GM23338 (cell line): Measurements from ENCODE around the gene FAT1. TPM values are rescaled to one million over a fixed set of nuclear protein-coding genes. Genes with fewer than 3 reads are reported as not detected.

Experiments
- ATAC-seq: fragments of 200-7000 bp; cut with Tn5 transposase; 3 replicates; pipeline ENCODE4 v1.9.1; 2020
- DNase-seq: peaks from one replicate; pipeline ENCODE4 v3.0.0-alpha.2; 2015; ENCODE audit warnings: low spot score
- H2AFZ ChIP-seq: fragments of 200-600 bp; sonication (generic); 2 replicates; pipeline ENCODE4 v1.8.0; 2016; ENCODE audit warnings: antibody characterized with exemption, mild to moderate bottlenecking, moderate library complexity
- H3F3A ChIP-seq: fragments of 200-600 bp; sonication (generic); replicated peaks from 2 replicates; pipeline ENCODE4 v1.8.0; 2017; ENCODE audit warnings: antibody characterized with exemption, mixed run types, low read depth
- H3K27ac ChIP-seq: fragments of 200-600 bp; sonication (generic); 2 replicates; pipeline ENCODE4 v1.6.1; 2016; ENCODE audit warnings: low read depth
- H3K27me3 ChIP-seq: fragments of 200-600 bp; sonication (generic); 2 replicates; pipeline ENCODE4 v1.8.0; 2016; ENCODE audit warnings: mild to moderate bottlenecking, mixed run types, moderate library complexity; ENCODE audit not compliant: insufficient read depth
- H3K36me3 ChIP-seq: fragments of 200-600 bp; sonication (generic); 2 replicates; pipeline ENCODE4 v1.8.0; 2016; ENCODE audit warnings: mild to moderate bottlenecking; ENCODE audit not compliant: insufficient read depth
- H3K4me1 ChIP-seq: fragments of 200-600 bp; sonication (generic); 2 replicates; pipeline ENCODE4 v1.8.0; 2016; ENCODE audit warnings: mild to moderate bottlenecking, moderate library complexity; ENCODE audit not compliant: insufficient read depth
- H3K4me2 ChIP-seq: fragments of 200-600 bp; sonication (generic); 2 replicates; pipeline ENCODE4 v1.7.1; 2017; ENCODE audit warnings: mixed run types
- H3K4me3 ChIP-seq: fragments of 200-600 bp; sonication (generic); 2 replicates; pipeline ENCODE4 v1.6.1; 2016; ENCODE audit warnings: mixed run types
- H3K79me2 ChIP-seq: fragments of 200-600 bp; sonication (generic); replicated peaks from 2 replicates; pipeline ENCODE4 v1.8.0; 2017; ENCODE audit warnings: mild to moderate bottlenecking; ENCODE audit not compliant: insufficient read depth
- H3K9me2 ChIP-seq: fragments of 200-600 bp; sonication (generic); 2 replicates; pipeline ENCODE4 v1.8.0; 2017; ENCODE audit not compliant: insufficient read depth
- H4K20me1 ChIP-seq: fragments of 200-600 bp; sonication (generic); replicated peaks from 2 replicates; pipeline ENCODE4 v1.8.0; 2017; ENCODE audit warnings: mild to moderate bottlenecking; ENCODE audit not compliant: insufficient read depth
- H3K27ac Mint-ChIP-seq: 2 replicates; pipeline ENCODE4 v1.8.0; 2020; ENCODE audit warnings: inconsistent platforms, mild to moderate bottlenecking, moderate library complexity, mixed read lengths
- H3K27me3 Mint-ChIP-seq: 3 replicates; pipeline ENCODE4 v1.8.0; 2022; ENCODE audit warnings: low read depth, mild to moderate bottlenecking, moderate library complexity, mixed read lengths, inconsistent platforms; ENCODE audit not compliant: insufficient read depth, poor library complexity
- H3K36me3 Mint-ChIP-seq: 3 replicates; pipeline ENCODE4 v1.8.0; 2021; ENCODE audit warnings: low read depth, mild to moderate bottlenecking, inconsistent platforms, moderate library complexity, mixed read lengths
- H3K4me1 Mint-ChIP-seq: 3 replicates; pipeline ENCODE4 v1.8.0; 2020; ENCODE audit warnings: mild to moderate bottlenecking, inconsistent platforms, mixed read lengths
- H3K4me3 Mint-ChIP-seq: 3 replicates; pipeline ENCODE4 v1.8.0; 2021; ENCODE audit warnings: moderate library complexity, mild to moderate bottlenecking, inconsistent platforms, mixed read lengths
- H3K9me3 Mint-ChIP-seq: 3 replicates; pipeline ENCODE4 v1.8.0; 2020; ENCODE audit warnings: moderate library complexity, mild to moderate bottlenecking, inconsistent platforms, mixed read lengths
- CREB1 ChIP-seq: fragments of 250-450 bp; sonication (Bioruptor Pico); IDR thresholded peaks from 2 replicates; pipeline ENCODE4 v1.5.0; 2020; ENCODE audit warnings: low read depth, mild to moderate bottlenecking, moderate library complexity
- CTCF ChIP-seq, 2 experiments: fragments of 200-600 bp in 1 of 2; sonication (generic) in 1 of 2; conservative IDR thresholded peaks; 2 replicates each; pipeline versions ENCODE4 v1.5.1 to v1.6.1; 2016 to 2017; ENCODE audit warnings: antibody characterized with exemption in 2 of 2, low read depth in 2 of 2, mild to moderate bottlenecking in 2 of 2, moderate library complexity in 1 of 2
- ETS1 ChIP-seq: IDR thresholded peaks from 2 replicates; pipeline ENCODE4 v1.6.1; 2016; ENCODE audit warnings: antibody characterized with exemption
- EZH2 ChIP-seq: fragments of 200-600 bp; sonication (generic); IDR thresholded peaks from one replicate; pipeline ENCODE4 v1.8.0; 2017; ENCODE audit warnings: antibody characterized with exemption, mild to moderate bottlenecking, low read depth; ENCODE audit not compliant: unreplicated experiment
- EZH2phosphoT487 ChIP-seq: fragments of 200-600 bp; sonication (generic); IDR thresholded peaks from one replicate; pipeline ENCODE4 v1.8.1; 2018; ENCODE audit warnings: antibody characterized with exemption; ENCODE audit not compliant: unreplicated experiment
- JUNB ChIP-seq: IDR thresholded peaks from one replicate; pipeline ENCODE4 v1.6.1; 2016; ENCODE audit warnings: antibody characterized with exemption; ENCODE audit not compliant: unreplicated experiment
- NANOG ChIP-seq: IDR thresholded peaks from 2 replicates; pipeline ENCODE4 v1.6.1; 2016; ENCODE audit warnings: antibody characterized with exemption, borderline replicate concordance
- POLR2AphosphoS5 ChIP-seq: IDR thresholded peaks from 2 replicates; pipeline ENCODE4 v1.6.1; 2016; ENCODE audit warnings: antibody characterized with exemption, low read depth
- STAT1 ChIP-seq: IDR thresholded peaks from one replicate; pipeline ENCODE4 v1.6.1; 2016; ENCODE audit warnings: antibody characterized with exemption; ENCODE audit not compliant: unreplicated experiment
- ZNF114 ChIP-seq: fragments of 250-450 bp; sonication (Bioruptor Pico); IDR thresholded peaks from 2 replicates; pipeline ENCODE4 v1.5.0; 2020; ENCODE audit warnings: mild to moderate bottlenecking, moderate library complexity
- ZNF331 ChIP-seq: fragments of 250-450 bp; sonication (Bioruptor Pico); IDR thresholded peaks from 2 replicates; pipeline ENCODE4 v1.5.0; 2020; ENCODE audit warnings: low read depth, mild to moderate bottlenecking, moderate library complexity
- polyA plus RNA-seq: library from polyadenylated mRNA; unstranded; fragments of >200 nt; fragmentation: Nextera tagmentation; extraction: Ambion mirVana; gene quantifications from 2 replicates; pipeline ENCODE4 v1.2.1, GENCODE V29; 2016
- total RNA-seq: library from RNA; depleted of rRNA; stranded (reverse); fragments of >200 nt; shearing (Covaris generic); gene quantifications from 2 replicates; pipeline ENCODE4 v1.2.3, GENCODE V29; 2014
- TF ChIP-seq, protein P1 (sequence below): fragments of 250-450 bp; sonication (Bioruptor Pico); IDR thresholded peaks from 2 replicates; pipeline ENCODE4 v1.5.0; 2020; ENCODE audit warnings: mild to moderate bottlenecking, moderate library complexity
- TF ChIP-seq, protein P2 (sequence below): IDR thresholded peaks from one replicate; pipeline ENCODE4 v1.6.1; 2018; ENCODE audit warnings: antibody characterized with exemption; ENCODE audit not compliant: unreplicated experiment

The FAT1 gene
- total and polyA plus RNA-seq, 2 experiments from 2014 or later = 37.6 to 137 TPM

- Histone ChIP-seq H3K4me1 (no peaks in the 10 kb centered on the region), H3K9me2 (0 out of 2 replicates have a peak, but pooled peaks cover 3% of the 10 kb centered on the region), H3F3A (no peaks in the 10 kb centered on the region), H3K36me3 (peaks cover 8% of the 10 kb centered on the region), H3K79me2 (peaks cover 7% of the 10 kb centered on the region; the same call in 1 of the 2 replicates), H3K4me2 (no peak overlapping the region), H4K20me1 (no peaks in the 10 kb centered on the region), H2AFZ (no peak overlapping the region), H3K27ac (no peak overlapping the region), H3K27me3 (no peaks in the 10 kb centered on the region), H3K4me3 (no peak overlapping the region)
- H3K4me1 Mint-ChIP-seq = peaks cover 15% of the 10 kb centered on the region
- TF ChIP-seq ZNF331 (CRISPR knock-in tag) (no peak), CTCF (conservative IDR thresholded peaks at IDR 0.05; ENCODE audit: low read depth in 2 of 2) (no peak), POLR2AphosphoS5 (no peak), ZNF114 (CRISPR knock-in tag) (no peak), EZH2phosphoT487 (no peak), JUNB (no peak), STAT1 (no peak), CREB1 (CRISPR knock-in tag) (no peak), EZH2 (no peak), ETS1 (no peak), NANOG (no peak)
- TF ChIP-seq, protein P1, sequence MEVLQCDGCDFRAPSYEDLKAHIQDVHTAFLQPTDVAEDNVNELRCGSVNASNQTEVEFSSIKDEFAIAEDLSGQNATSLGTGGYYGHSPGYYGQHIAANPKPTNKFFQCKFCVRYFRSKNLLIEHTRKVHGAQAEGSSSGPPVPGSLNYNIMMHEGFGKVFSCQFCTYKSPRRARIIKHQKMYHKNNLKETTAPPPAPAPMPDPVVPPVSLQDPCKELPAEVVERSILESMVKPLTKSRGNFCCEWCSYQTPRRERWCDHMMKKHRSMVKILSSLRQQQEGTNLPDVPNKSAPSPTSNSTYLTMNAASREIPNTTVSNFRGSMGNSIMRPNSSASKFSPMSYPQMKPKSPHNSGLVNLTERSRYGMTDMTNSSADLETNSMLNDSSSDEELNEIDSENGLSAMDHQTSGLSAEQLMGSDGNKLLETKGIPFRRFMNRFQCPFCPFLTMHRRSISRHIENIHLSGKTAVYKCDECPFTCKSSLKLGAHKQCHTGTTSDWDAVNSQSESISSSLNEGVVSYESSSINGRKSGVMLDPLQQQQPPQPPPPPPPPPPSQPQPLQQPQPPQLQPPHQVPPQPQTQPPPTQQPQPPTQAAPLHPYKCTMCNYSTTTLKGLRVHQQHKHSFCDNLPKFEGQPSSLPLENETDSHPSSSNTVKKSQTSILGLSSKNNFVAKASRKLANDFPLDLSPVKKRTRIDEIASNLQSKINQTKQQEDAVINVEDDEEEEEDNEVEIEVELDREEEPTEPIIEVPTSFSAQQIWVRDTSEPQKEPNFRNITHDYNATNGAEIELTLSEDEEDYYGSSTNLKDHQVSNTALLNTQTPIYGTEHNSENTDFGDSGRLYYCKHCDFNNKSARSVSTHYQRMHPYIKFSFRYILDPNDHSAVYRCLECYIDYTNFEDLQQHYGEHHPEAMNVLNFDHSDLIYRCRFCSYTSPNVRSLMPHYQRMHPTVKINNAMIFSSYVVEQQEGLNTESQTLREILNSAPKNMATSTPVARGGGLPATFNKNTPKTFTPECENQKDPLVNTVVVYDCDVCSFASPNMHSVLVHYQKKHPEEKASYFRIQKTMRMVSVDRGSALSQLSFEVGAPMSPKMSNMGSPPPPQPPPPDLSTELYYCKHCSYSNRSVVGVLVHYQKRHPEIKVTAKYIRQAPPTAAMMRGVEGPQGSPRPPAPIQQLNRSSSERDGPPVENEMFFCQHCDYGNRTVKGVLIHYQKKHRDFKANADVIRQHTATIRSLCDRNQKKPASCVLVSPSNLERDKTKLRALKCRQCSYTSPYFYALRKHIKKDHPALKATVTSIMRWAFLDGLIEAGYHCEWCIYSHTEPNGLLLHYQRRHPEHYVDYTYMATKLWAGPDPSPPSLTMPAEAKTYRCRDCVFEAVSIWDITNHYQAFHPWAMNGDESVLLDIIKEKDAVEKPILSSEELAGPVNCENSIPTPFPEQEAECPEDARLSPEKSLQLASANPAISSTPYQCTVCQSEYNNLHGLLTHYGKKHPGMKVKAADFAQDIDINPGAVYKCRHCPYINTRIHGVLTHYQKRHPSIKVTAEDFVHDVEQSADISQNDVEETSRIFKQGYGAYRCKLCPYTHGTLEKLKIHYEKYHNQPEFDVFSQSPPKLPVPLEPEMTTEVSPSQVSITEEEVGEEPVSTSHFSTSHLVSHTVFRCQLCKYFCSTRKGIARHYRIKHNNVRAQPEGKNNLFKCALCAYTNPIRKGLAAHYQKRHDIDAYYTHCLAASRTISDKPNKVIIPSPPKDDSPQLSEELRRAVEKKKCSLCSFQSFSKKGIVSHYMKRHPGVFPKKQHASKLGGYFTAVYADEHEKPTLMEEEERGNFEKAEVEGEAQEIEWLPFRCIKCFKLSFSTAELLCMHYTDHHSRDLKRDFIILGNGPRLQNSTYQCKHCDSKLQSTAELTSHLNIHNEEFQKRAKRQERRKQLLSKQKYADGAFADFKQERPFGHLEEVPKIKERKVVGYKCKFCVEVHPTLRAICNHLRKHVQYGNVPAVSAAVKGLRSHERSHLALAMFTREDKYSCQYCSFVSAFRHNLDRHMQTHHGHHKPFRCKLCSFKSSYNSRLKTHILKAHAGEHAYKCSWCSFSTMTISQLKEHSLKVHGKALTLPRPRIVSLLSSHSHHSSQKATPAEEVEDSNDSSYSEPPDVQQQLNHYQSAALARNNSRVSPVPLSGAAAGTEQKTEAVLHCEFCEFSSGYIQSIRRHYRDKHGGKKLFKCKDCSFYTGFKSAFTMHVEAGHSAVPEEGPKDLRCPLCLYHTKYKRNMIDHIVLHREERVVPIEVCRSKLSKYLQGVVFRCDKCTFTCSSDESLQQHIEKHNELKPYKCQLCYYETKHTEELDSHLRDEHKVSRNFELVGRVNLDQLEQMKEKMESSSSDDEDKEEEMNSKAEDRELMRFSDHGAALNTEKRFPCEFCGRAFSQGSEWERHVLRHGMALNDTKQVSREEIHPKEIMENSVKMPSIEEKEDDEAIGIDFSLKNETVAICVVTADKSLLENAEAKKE = no peak
- TF ChIP-seq, protein P2, sequence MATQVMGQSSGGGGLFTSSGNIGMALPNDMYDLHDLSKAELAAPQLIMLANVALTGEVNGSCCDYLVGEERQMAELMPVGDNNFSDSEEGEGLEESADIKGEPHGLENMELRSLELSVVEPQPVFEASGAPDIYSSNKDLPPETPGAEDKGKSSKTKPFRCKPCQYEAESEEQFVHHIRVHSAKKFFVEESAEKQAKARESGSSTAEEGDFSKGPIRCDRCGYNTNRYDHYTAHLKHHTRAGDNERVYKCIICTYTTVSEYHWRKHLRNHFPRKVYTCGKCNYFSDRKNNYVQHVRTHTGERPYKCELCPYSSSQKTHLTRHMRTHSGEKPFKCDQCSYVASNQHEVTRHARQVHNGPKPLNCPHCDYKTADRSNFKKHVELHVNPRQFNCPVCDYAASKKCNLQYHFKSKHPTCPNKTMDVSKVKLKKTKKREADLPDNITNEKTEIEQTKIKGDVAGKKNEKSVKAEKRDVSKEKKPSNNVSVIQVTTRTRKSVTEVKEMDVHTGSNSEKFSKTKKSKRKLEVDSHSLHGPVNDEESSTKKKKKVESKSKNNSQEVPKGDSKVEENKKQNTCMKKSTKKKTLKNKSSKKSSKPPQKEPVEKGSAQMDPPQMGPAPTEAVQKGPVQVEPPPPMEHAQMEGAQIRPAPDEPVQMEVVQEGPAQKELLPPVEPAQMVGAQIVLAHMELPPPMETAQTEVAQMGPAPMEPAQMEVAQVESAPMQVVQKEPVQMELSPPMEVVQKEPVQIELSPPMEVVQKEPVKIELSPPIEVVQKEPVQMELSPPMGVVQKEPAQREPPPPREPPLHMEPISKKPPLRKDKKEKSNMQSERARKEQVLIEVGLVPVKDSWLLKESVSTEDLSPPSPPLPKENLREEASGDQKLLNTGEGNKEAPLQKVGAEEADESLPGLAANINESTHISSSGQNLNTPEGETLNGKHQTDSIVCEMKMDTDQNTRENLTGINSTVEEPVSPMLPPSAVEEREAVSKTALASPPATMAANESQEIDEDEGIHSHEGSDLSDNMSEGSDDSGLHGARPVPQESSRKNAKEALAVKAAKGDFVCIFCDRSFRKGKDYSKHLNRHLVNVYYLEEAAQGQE = no peak
- H3K9me3 Mint-ChIP-seq = no peaks in the 10 kb centered on the region; the same call in 2 of the 3 replicates
- H3K4me3 Mint-ChIP-seq = no peak overlapping the region
- peaks cover 69% of the 10 kb centered on the region for H3K36me3 Mint-ChIP-seq
- no peak for ATAC-seq
- H3K27me3 Mint-ChIP-seq = peaks cover 2% of the 10 kb centered on the region
- no peak for DNase-seq
- H3K27ac Mint-ChIP-seq = no peak overlapping the region
These were observed 104.6 kb downstream of the FAT1 start for GRCh38 chr4:186619088-186619487.
